Karpas-422 (cell line): ENCODE data around the gene LCN6. TPM values are rescaled to one million over a fixed set of nuclear protein-coding genes. Genes with fewer than 3 reads are reported as not detected.
"Not testable (repeated sequence)": the region's sequence is repeated elsewhere in the genome, so short reads cannot be mapped to it uniquely, and the experiment has no call there.

Experiments
- DNase-seq: peaks from one replicate; pipeline ENCODE4 v3.0.0-alpha.2; 2015
- H2AFZ ChIP-seq: fragments of 200-600 bp; sonication (generic); 2 replicates; pipeline ENCODE4 v1.6.1; 2014; ENCODE audit warnings: antibody characterized with exemption, low read length, mixed read lengths
- H3K27ac ChIP-seq: fragments of 200-600 bp; sonication (generic); 2 replicates; pipeline ENCODE4 v1.5.1; 2014; ENCODE audit warnings: mild to moderate bottlenecking, low read length, moderate library complexity
- H3K27me3 ChIP-seq: fragments of 200-600 bp; sonication (generic); 2 replicates; pipeline ENCODE4 v1.6.1; 2014; ENCODE audit warnings: low read length, mixed read lengths
- H3K36me3 ChIP-seq: fragments of 200-600 bp; sonication (generic); 2 replicates; pipeline ENCODE4 v1.6.1; 2014; ENCODE audit warnings: low read length, mixed read lengths; ENCODE audit not compliant: insufficient read depth
- H3K4me1 ChIP-seq: fragments of 200-600 bp; sonication (generic); 2 replicates; pipeline ENCODE4 v1.6.1; 2014; ENCODE audit warnings: mild to moderate bottlenecking, low read length, mixed read lengths
- H3K4me2 ChIP-seq: fragments of 200-600 bp; sonication (generic); 2 replicates; pipeline ENCODE4 v1.6.1; 2014; ENCODE audit warnings: low read length, low read depth, mild to moderate bottlenecking; ENCODE audit not compliant: poor library complexity, severe bottlenecking
- H3K4me3 ChIP-seq: fragments of 200-600 bp; sonication (generic); 2 replicates; pipeline ENCODE4 v1.5.1; 2014; ENCODE audit warnings: mild to moderate bottlenecking, antibody characterized with exemption, low read length, mixed read lengths
- H3K79me2 ChIP-seq: fragments of 200-600 bp; sonication (generic); 2 replicates; pipeline ENCODE4 v1.6.1; 2014; ENCODE audit warnings: mild to moderate bottlenecking, low read length, mixed read lengths
- H3K9ac ChIP-seq: fragments of 200-600 bp; sonication (generic); 2 replicates; pipeline ENCODE4 v1.6.0; 2014; ENCODE audit warnings: low read length
- H3K9me2 ChIP-seq: fragments of 200-600 bp; sonication (generic), shearing (Covaris generic); replicated peaks from 2 replicates; pipeline ENCODE4 v1.6.0; 2014; ENCODE audit warnings: mild to moderate bottlenecking, low read length, moderate library complexity; ENCODE audit not compliant: insufficient read depth
- H3K9me3 ChIP-seq: fragments of 300-700, 200-600 bp; sonication (generic); 2 replicates; pipeline ENCODE4 v1.6.1; 2014; ENCODE audit warnings: low read length, mixed read lengths
- H4K20me1 ChIP-seq: fragments of 200-600 bp; sonication (generic); 2 replicates; pipeline ENCODE4 v1.6.1; 2014; ENCODE audit warnings: mild to moderate bottlenecking, antibody characterized with exemption, low read length, low read depth; ENCODE audit not compliant: insufficient read depth
- total RNA-seq: library from RNA; depleted of rRNA; stranded (reverse); fragments of >200 nt; shearing (Covaris generic); gene quantifications from 2 replicates; pipeline ENCODE4 v1.2.3, GENCODE V29; 2014; ENCODE audit warnings: low replicate concordance

LCN6 gene
- total RNA-seq, 1 experiment from 2014 or later, result not detected

DNA sequence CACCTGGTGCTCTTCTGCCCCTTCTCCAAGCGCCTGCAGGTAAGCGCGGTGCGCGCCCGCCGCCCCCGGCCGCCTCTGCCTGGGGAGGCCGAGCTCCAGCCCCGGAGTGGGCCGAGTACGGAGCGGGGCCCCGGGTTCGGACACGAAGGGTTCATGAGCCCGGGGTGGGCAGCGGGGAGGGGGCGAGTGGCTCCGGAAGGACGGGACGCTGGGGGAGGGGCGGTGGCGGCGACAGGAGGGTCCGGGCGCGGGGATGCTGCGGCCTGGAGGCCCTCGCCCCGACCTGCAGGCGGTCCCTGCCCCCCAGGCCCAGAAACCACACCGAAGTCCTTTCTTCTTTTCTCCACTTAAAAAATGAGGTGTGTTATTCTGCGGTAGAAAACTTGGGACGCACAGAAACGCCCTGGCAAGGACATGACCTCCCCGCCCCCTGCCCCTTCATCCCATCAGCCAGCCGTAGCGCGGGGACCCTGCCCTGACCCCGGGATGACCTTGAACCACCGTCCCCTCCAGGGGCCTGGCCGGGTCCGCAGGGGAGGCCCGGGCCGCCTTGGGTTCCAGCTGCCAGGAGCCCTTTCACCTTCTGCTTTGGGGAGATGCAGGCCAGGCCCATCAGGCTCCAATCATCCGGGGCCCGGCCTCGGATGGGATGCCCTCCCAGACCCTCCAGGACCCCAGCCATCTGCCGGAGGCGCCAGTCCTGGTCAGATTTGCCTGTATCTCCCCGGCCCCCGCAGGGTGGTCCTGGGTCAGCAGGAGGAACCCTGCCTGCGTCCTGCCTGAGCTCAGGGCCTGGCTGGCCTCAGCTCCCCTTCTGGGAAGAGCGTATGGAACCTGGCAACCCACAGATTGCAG, 35.4 kb downstream of the LCN6 start:
- no peak overlapping the region for H2AFZ ChIP-seq
- H3K36me3 ChIP-seq, result no peaks in the 10 kb centered on the region
- no peak overlapping the region for H3K27ac ChIP-seq
- H3K27me3 ChIP-seq, result no peaks in the 10 kb centered on the region
- H3K4me2 ChIP-seq, result no peak overlapping the region
- no peaks in the 10 kb centered on the region for H3K79me2 ChIP-seq
- no peak for DNase-seq
- 0 out of 2 replicates have a peak, but pooled peaks cover 2% of the 10 kb centered on the region for H4K20me1 ChIP-seq
- no peak overlapping the region for H3K9ac ChIP-seq
- no peak overlapping the region for H3K4me3 ChIP-seq
- H3K9me2 ChIP-seq, result no peaks in the 10 kb centered on the region
- H3K4me1 ChIP-seq, result no peaks in the 10 kb centered on the region
- no peaks in the 10 kb centered on the region for H3K9me3 ChIP-seq

DNA sequence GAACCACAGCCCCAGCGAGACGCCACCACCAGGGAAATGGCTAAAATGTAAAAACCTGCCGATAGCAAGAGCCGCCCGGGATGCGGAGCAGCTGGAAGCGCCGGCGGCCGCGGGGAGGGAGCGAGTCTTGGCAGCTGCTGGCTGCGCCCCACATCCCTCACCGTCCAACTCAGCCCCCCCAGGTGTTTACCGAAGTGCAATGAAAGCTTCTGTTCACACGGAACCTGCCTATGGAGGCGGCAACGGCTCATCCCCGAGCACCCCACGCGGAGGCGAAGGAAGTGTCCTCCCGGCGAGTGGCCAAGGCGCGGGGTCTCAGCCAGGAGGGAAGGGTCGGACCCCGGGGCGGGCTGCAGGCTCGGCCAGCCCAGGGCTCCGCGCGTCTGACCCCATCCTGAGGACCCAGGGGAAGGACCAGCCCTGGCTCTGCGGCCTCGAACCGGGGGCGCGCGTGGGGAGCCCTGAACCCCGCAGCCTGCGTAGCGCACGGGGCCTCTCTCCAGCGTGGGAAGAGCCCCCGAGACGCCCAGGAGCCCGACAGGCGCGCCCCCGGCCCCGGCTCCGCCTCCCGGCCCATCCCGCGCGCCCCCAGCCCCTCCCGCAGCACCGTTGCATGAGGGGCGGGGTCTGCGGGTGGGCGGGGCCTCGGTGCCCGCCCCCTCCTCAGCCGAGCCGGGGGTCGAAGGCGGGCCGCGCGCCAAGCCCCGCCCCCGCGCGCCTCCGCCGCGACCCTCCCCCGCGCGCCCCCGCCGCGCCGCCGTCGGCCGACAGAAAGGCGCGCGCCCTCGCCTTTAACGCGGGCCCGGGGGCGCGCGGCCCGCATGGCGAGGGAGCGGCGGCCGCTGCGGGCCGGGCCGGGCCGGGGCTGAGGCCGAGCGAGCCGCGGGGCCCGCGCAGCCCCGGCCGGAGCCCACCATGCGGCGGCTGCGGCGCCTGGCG, 36.3 kb downstream of the LCN6 start, which contains the start of gene DIPK1B:
Gene DIPK1B, plus strand, starts transcription at position 822 of the 939 bp plus-strand sequence. Its CDS starts 94 bp downstream, at position 916.
- 0 out of 2 replicates have a peak, but pooled peaks cover 2% of the 10 kb centered on the region for H4K20me1 ChIP-seq
- H2AFZ ChIP-seq, result no peak within 1 kb of the TSS
- no peaks in the 10 kb centered on the region for H3K9me3 ChIP-seq
- DNase-seq, result no peak
- no peak within 1 kb of the TSS for H3K27ac ChIP-seq
- no peaks in the 10 kb centered on the region for H3K36me3 ChIP-seq
- H3K79me2 ChIP-seq, result no peaks in the 10 kb centered on the region
- H3K4me3 ChIP-seq, result no peak within 1 kb of the TSS
- no peaks in the 10 kb centered on the region for H3K9me2 ChIP-seq
- H3K27me3 ChIP-seq, result no peaks in the 10 kb centered on the region
- no peaks in the 10 kb centered on the region for H3K4me1 ChIP-seq
- H3K9ac ChIP-seq, result no peak within 1 kb of the TSS
- no peak within 1 kb of the TSS for H3K4me2 ChIP-seq

DNA sequence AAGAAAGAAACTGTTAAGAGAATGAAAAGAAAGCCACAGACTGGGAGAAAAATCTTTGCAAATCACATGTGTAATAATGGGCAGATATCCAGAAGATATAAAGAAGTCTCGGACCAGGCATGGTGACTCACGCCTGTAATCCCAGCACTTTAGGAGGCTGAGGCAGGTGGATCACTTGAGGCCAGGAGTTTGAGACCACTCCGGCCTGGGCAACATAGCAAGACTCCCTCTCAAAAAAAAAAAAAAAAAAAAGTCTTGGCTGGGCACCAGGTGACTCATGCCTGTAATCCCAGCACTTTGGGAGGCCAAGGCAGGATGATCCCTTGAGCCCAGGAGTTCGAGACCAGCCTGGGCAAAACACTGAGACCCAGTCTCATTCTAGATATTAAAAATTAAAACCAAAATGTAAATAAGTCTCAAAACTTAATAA, 37.1 kb downstream of the LCN6 start:
- not testable (repeated sequence) for H3K9me3 ChIP-seq, H3K4me1 ChIP-seq, H3K27ac ChIP-seq, H3K36me3 ChIP-seq, H3K9ac ChIP-seq, H3K4me2 ChIP-seq, H3K79me2 ChIP-seq, H3K27me3 ChIP-seq, DNase-seq, H4K20me1 ChIP-seq, H3K4me3 ChIP-seq, H3K9me2 ChIP-seq, H2AFZ ChIP-seq

- H3K36me3 ChIP-seq, result no peaks in the 10 kb centered on the region
- H3K4me3 ChIP-seq, result no peak overlapping the region
- H3K4me2 ChIP-seq, result no peak overlapping the region
- no peaks in the 10 kb centered on the region for H3K9me2 ChIP-seq
- no peak overlapping the region for H3K9ac ChIP-seq
- H3K27ac ChIP-seq, result no peak overlapping the region
- H4K20me1 ChIP-seq, result 0 out of 2 replicates have a peak, but pooled peaks cover 2% of the 10 kb centered on the region
- DNase-seq, result no peak
- no peaks in the 10 kb centered on the region for H3K9me3 ChIP-seq
- no peak overlapping the region for H2AFZ ChIP-seq
- H3K27me3 ChIP-seq, result no peaks in the 10 kb centered on the region
- H3K4me1 ChIP-seq, result no peaks in the 10 kb centered on the region
- no peaks in the 10 kb centered on the region for H3K79me2 ChIP-seq
These were observed 37.8 kb downstream of the LCN6 start for GRCh38 chr9:136710543-136710942.

GRCh38 chr9:136709454-136710109, 38.7 kb downstream of the LCN6 start:
- no peaks in the 10 kb centered on the region for H3K79me2 ChIP-seq
- DNase-seq, result no peak
- H3K9me2 ChIP-seq, result no peaks in the 10 kb centered on the region
- H3K9ac ChIP-seq, result no peak overlapping the region
- H3K4me3 ChIP-seq, result no peak overlapping the region
- no peak overlapping the region for H2AFZ ChIP-seq
- 0 out of 2 replicates have a peak, but pooled peaks cover 2% of the 10 kb centered on the region for H4K20me1 ChIP-seq
- no peak overlapping the region for H3K4me2 ChIP-seq
- H3K36me3 ChIP-seq, result no peaks in the 10 kb centered on the region
- no peak overlapping the region for H3K27ac ChIP-seq
- H3K9me3 ChIP-seq, result no peaks in the 10 kb centered on the region
- no peaks in the 10 kb centered on the region for H3K4me1 ChIP-seq
- no peaks in the 10 kb centered on the region for H3K27me3 ChIP-seq

GRCh38 chr9:136707849-136708517, 40.3 kb downstream of the LCN6 start:
- H3K36me3 ChIP-seq, result no peaks in the 10 kb centered on the region
- H3K79me2 ChIP-seq, result no peaks in the 10 kb centered on the region
- H4K20me1 ChIP-seq, result no peaks in the 10 kb centered on the region
- no peaks in the 10 kb centered on the region for H3K27me3 ChIP-seq
- no peak overlapping the region for H3K27ac ChIP-seq
- no peaks in the 10 kb centered on the region for H3K9me3 ChIP-seq
- no peak overlapping the region for H2AFZ ChIP-seq
- no peaks in the 10 kb centered on the region for H3K9me2 ChIP-seq
- no peak for DNase-seq
- H3K4me3 ChIP-seq, result no peak overlapping the region
- no peak overlapping the region for H3K9ac ChIP-seq
- H3K4me2 ChIP-seq, result no peak overlapping the region
- H3K4me1 ChIP-seq, result no peaks in the 10 kb centered on the region

- no peaks in the 10 kb centered on the region for H3K4me1 ChIP-seq
- H3K36me3 ChIP-seq, result no peaks in the 10 kb centered on the region
- H3K27me3 ChIP-seq, result no peaks in the 10 kb centered on the region
- no peak overlapping the region for H2AFZ ChIP-seq
- H4K20me1 ChIP-seq, result no peaks in the 10 kb centered on the region
- no peak for DNase-seq
- H3K4me3 ChIP-seq, result no peak overlapping the region
- H3K79me2 ChIP-seq, result no peaks in the 10 kb centered on the region
- no peaks in the 10 kb centered on the region for H3K9me2 ChIP-seq
- no peak overlapping the region for H3K27ac ChIP-seq
- H3K9me3 ChIP-seq, result no peaks in the 10 kb centered on the region
- H3K4me2 ChIP-seq, result no peak overlapping the region
- H3K9ac ChIP-seq, result no peak overlapping the region
These were observed 41.3 kb downstream of the LCN6 start for GRCh38 chr9:136707011-136707410.
